Measurements from ENCODE around the gene CXCL5.
"Not testable (repeated sequence)": the region's sequence is repeated elsewhere in the genome, so short reads cannot be mapped to it uniquely, and the experiment has no call there.

Gene CXCL5

DNA sequence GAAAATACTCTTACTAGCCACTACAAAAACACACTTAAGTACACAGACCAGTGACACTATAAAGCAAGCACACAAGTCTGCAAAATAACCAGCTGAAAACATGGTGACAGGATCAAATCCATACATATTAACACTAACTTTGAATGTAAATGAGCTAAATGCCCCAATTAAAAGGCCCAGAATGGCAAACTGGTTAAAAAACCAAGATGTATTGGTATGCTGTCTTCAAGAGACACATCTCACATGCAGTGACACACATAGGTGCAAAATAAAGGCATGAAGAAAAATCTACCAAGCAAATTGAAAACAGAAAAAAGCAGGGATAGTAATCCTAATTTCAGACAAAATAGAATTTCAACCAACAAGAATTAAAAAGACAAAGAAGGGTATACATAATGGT lies 27.5 kb downstream of the CXCL5 start:
- no peak for DNase-seq (ENCODE audit: low spot score)

GRCh38 chr4:73970011-73970410 lies 28.5 kb downstream of the CXCL5 start:
- DNase-seq (ENCODE audit: low spot score): no peak

DNA sequence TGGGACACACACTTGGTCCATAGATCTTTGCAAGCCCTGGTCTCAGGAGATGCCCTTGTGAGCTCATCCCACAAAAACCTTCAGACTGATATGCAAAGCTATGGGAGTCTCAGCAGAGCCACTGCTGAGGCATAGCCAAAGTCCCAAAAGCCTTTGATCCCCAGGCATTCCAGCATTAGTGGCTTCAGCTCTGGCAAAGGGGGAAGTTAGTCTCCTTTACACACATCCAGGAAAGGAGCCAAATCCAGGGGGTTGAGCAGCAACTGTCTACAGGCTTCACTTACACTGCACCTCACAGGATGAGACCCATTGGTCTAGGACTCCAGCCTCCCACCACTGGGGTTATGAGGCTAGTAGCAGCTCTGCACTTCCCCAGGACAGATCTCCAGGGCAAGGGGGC lies 30.6 kb downstream of the CXCL5 start:
- no peak for DNase-seq (ENCODE audit: low spot score)

GRCh38 chr4:73964862-73965611 lies 33.4 kb downstream of the CXCL5 start:
- DNase-seq (ENCODE audit: low spot score): peak; percentile 13

DNA sequence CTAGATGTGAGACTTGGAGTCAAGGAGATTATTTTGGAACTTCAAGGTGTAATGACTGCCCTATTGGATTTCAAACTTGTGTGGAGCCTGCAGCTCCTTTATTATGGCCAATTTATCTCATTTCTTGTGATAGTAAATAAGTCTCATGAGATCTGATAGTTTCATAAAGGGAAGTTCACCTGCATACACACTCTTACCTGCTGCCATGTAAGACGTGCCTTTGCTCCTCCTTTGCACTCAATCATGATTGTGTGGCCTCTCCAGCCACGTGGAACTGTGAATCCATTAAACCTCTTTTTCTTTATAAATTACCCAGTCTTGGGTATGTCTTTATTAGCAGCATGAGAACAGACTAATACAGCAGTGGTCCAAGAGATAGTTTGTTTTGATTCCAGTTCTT lies 35.8 kb downstream of the CXCL5 start:
- no peak for DNase-seq (ENCODE audit: low spot score)

DNA sequence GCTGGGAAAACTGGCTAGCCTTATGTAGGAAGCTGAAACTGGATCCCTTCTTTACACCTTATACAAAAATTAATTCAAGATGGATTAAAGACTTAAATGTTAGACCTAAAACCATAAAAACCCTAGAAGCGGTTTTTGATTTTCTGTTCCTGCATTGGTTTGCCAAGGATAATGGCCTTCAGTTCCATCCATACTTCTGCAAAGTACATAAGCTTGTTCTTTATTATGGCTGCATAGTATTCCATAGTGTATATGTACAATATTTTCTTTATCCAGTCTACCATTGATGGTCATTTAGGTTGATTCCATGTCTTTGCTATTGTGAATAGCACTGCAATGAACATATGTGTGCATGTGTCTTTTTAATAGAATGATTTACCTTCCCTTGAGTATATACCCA lies 39.4 kb downstream of the CXCL5 start:
- DNase-seq (ENCODE audit: low spot score): not testable (repeated sequence)

DNA sequence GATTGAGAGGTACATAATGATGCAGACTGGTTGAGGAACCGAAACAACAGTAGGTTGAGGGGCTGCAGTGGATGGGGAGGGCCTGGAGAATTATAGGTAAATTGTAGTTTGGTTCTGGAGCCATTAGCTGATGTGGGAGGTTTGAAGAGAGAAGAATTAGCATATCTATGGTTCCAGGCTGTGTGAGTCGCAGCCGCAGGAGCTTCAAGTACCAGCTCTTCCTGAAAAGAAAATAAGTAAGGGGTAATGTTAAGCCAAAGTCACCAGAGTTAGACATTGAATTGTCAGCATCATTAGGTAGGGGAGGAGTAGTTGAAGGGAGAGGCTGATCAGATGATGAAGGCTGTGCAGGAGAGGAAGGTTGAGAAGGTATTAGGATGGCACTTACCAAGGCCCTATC lies 46.1 kb downstream of the CXCL5 start:
- DNase-seq (ENCODE audit: low spot score): no peak

- not testable (repeated sequence) for DNase-seq (ENCODE audit: low spot score)
Observed at GRCh38 chr4:73950376-73950920, 48.0 kb downstream of the CXCL5 start.

GRCh38 chr4:73948990-73949706 lies 49.3 kb downstream of the CXCL5 start:
- DNase-seq (ENCODE audit: low spot score): no peak

GRCh38 chr4:73948291-73948690 lies 50.2 kb downstream of the CXCL5 start:
- no peak for DNase-seq (ENCODE audit: low spot score)

DNA sequence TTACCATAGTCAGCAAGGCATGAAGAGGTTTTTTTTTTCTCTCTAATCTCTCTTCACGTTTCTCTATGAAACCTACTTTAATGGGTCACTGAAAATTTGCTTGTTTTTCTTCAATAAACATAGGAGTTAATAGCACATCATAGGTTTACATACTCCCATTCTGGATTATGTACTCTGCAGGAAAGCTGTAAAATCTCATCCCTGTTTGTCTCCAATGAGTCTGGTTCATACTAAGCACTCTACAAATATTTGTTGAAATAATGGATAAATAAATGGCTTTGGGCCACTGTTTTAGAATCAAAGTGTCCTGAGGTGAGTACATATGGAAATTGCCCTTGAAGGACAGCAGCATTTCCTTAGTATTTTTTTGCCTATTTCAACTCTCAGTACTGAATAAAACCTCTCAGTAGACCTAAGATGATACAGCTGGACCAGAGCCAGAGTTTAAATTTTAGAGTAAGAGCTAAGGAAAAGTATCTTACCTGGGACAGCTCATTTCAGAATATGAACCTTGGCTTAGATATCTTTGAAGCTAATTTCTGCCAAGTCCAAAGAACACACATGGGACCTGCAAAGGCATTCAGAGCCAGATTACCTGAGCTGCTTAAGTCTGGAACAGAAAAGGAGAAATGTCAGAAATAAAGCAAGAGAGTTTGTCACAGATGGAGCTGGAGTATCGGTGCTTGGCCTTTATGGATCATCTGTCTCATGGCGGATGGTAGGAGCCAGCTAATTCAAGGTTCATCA lies 51.1 kb downstream of the CXCL5 start:
- no peak for DNase-seq (ENCODE audit: low spot score)

DNA sequence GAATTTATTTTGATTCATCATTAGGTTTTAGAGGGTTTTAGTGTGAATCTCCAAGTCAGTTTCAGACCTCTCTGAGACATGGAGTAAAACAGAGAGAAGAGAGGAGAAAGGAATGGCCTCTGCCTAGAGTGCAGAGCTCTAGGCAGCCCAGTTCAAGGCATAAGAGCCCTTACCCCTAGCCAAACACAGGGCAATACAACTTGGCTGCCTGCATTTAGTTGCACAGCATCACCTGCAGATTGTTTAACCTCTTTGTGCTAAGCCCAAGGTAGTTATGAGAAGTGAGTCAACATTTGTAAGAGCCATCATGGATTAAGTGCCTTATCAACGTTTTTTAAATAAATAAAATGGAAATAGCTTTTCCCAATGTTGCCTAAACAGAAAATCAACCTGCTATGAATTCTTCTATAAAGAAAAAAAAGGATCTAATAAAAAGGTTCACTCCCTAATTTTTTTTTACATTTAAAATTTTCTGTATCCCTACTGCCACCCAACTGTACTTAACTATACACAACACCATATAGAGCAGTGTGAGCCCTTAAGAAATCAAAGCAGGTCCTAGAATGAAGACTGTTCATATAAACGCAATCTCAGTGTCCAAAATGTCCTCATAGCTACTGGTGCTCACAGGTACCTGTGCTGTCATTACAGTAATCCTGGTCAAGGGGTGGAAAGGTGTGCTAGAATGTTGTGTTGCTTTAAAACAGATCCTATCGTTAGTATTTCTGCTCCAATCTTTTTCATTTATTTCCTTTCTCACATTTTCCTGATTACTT lies 52.6 kb downstream of the CXCL5 start:
- DNase-seq (ENCODE audit: low spot score): no peak

Data from AG08395 (cell line).